ENCODE results near the gene PYGO1.
"Not testable (repeated sequence)": the region's sequence is repeated elsewhere in the genome, so short reads cannot be mapped to it uniquely, and the experiment has no call there.

PYGO1 gene

DNA sequence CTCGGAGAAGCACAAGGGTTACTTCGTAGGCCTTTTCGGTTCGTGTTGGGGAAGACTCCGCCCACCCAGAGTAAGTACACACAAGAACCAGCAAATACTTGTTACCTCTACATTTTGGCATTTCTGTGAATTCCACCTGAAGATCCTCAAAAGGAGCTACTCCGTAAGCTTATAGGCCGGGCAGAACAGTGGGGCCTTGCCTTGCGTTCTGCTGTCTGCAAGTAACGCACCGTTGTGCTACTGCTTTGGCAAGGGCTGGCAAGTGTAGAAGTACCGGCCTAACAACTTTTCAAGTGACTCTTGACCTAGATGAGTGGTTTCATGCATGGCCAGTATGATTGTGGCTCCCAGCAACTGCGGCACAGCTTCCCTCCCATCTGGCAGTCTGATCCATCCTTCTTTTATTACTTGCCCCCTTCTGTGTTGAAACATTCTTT lies 73.7 kb downstream of the PYGO1 start:
- FAIRE-seq (no peak), DNase-seq (ENCODE audit: extremely low spot score, insufficient read length, low read depth) (no peak)

DNA sequence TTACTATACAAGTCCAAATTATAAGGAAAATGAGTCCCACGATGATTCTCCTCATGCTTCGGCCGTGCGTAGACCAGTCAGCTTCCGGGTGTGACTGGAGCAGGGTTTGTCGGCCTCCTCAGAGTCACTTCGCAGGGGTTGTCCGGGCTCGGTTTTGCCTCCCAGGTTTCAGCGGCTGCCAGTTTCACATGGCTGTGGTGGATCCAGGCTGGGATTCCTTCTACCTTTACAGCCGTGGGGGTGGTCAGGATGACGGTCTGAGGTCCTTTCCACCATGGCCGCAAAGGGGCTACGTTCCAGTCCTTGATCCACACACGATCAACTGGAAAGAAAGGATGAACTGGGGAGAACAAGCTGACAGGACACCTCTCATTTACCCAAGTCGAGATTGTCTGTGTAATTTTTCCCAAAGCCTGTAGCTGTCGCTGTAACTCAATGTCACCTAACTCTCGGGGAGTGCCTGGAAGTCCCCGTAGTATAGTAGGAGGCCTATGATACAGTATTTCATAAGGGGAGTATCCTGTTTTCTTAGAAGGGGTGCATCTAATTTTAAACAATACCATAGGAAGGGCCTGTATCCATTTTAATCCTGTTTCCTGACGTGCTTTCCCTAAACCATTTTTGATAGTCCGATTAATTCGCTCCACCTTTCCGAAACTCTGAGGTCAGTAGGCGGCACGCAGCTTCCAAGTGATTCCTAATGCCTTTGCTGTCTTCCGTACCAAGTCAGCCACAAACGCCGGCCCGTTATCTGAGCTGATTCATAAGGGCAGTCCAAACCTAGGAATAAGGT lies 74.3 kb downstream of the PYGO1 start:
- not testable (repeated sequence) for FAIRE-seq

DNA sequence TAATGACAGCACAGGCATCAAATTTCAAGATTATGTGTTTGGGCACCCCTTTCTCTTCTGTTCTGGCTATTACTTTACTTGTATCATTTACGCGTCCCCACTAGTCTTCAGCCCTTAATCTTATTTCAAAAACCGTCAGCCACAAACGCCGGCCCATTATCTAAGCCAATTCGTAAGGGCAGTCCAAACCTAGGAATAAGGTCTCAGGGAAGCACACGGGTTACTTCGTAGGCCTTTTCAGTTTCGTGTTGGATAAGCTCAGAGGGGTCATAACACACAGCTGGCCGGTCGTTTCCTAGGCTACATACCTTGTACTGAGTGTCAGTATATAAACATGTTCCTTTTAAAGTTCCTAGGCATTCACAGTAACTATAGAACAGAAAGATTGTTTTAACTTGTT lies 75.0 kb downstream of the PYGO1 start:
- FAIRE-seq = no peak
- DNase-seq (ENCODE audit: extremely low spot score, insufficient read length, low read depth) = no peak

More for the DNA sequence above, 74.3 kb downstream of the PYGO1 start:
- DNase-seq (ENCODE audit: extremely low spot score, insufficient read length, low read depth) = not testable (repeated sequence)

DNA sequence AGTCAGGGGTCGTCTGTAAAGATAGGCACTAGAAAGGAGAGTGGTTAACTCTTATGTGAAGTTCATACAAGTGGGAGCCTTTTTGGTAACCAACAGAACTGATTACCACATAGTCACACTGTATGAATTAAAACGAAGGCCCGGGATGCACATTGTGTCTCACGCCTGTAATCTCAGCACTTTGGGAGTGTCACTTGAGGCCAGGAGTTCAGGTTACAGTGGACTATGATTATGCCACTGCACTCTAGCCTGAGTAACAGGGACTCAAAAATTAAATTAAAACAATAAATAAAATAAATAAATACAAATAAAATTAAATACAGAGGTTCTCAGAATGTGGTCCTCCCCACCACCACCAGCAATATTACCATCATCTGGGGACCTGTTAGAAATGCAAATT lies 80.6 kb downstream of the PYGO1 start:
- no peak for DNase-seq (ENCODE audit: extremely low spot score, insufficient read length, low read depth)
- FAIRE-seq = no peak

DNA sequence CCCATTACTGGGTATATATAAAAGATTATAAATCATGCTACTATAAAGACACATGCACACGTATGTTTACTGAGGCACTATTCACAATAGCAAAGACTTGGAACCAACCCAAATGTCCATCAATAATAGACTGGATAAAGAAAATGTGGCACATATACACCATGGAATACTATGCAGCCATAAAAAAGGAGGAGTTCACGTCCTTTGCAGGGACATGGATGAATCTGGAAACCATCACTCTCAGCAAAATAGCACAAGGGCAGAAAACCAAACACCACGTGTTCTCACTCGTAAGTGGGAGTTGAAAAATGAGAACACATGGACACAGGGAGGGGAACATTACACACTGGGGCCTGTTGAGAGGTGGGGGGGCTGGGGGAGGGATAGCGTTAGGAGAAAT lies 82.7 kb downstream of the PYGO1 start:
- not testable (repeated sequence) for DNase-seq (ENCODE audit: extremely low spot score, insufficient read length, low read depth); FAIRE-seq

DNA sequence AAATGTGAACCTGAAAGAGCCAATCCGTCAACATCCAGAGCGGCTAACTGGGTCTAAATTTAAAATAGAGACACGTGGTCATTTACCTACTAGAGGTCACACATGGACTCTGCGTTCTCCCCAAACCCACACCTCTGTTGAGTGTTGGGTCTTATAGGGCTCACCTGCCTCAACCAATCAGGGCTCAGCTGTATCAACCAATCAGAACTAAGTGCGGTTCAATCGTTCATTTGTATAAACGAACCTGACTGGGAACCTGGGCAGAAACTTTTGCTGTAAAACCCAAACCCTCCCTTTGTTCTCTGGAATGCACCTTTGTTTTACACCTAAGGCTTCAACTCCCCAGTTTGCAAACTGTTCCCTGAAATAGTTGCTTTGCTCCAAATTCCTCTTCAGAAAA lies 89.0 kb downstream of the PYGO1 start:
- no peak for FAIRE-seq

DNA sequence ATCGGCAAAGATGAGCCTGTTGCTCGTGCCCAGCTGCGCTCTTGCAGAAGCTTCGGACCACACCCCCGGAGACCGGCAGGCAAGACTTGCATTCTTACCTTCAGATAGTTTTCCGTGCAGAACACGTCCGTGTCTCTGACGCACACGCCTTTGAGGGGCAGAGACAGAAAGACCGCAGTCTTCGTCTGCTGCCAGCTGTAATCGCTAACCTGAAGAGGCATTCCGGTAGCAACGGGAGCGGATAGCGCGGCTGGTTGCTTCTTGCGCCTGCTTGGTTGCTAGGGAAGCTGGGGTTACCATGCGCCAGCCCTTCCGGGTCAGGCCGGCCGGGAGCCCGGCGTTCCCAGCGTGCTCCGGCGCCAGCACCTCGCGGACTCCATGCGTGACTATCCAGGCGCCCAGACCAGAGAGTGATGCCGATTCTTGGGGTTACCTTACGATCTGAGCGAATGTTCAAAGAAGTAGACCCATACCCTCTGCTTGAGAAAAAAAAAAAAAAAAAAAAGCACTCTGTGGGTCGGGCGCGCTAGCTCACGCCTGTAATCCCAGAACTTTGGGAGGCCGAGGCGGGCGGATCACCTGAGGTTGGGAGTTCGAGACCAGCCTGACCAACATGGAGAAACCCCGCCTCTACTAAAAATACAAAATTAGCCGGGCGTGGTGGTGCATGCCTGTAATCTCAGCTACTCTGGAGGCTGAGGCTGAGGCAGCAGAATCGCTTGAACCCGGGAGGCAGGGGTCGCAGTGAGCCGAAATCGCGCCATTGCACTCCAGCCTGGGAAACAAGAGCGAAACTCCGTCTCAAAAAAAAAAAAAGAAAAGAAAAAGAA lies 89.8 kb downstream of the PYGO1 start:
- FAIRE-seq = peak; percentile 91
- DNase-seq (ENCODE audit: extremely low spot score, insufficient read length, low read depth) = peak; percentile 50

More for the DNA sequence above, 89.0 kb downstream of the PYGO1 start:
- DNase-seq (ENCODE audit: extremely low spot score, insufficient read length, low read depth) = no peak

DNA sequence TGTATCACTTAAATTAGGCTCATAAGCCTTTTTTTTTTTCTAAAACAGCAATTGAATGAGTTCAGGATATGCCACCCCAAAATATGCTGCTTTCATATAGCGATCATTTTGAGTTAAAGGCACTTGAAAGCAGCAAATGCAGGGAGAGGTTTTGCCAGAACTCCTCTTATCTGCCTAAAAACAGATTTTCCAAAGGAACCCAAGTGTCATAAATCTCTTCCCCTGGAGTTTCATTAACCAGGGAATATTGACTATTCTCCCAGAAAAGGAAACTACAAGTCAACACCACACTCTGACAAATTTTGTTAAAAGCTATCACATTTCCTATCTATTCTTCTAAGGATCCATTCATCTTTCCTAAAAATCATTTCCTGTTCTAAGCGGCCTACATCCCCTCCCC lies 91.4 kb downstream of the PYGO1 start:
- FAIRE-seq = no peak

DNA sequence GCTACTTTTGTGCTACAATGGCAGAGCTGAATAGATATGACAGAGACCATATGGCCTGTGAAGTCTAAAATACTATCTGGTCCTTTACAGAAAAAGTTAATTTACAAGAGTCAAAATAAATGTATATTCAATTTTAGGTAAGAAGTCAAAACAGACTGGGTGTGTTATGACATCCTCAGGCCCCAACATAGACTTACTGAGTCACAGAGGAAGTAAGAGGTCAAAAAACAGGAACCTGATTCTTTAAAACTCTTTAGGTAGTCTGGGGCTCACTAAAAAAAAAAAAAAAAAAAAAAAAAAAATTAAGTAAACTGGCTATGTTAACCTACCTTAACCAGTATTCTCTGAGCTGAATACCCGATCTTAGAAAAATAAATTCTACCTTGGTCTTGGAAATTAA lies 93.2 kb downstream of the PYGO1 start:
- no peak for DNase-seq (ENCODE audit: extremely low spot score, insufficient read length, low read depth)
- FAIRE-seq = no peak

More for the DNA sequence above, 91.4 kb downstream of the PYGO1 start:
- DNase-seq (ENCODE audit: extremely low spot score, insufficient read length, low read depth) = no peak

DNA sequence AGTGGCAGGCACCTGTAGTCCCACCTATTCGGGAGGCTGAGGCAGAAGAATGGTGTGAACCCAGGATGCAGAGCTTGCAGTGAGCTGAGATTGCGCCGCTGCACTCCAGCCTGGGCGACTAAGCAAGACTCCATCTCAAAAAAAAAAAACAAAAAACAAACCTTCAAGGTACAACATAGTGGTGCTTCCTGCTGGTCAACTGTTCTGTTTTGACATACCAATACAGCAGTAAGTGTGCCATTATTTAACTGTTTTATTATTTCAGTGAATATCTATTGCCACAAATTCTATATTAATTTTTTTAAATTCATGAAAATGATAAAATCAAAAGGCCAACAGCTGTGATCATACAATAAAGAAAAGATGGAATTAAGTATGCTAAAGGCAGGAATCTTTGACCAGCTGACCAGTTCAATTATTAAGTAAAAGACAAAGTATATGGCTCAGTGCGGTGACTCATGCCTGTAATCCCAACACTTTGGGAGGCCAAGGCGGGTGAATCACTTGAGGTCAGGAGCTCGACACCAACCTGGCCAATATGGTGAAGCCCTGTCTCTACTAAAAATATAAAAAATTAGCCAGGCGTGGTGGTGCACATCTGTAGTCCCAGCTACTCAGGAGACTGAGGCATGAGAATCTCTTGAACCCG lies 99.1 kb downstream of the PYGO1 start:
- DNase-seq (ENCODE audit: extremely low spot score, insufficient read length, low read depth); FAIRE-seq: not testable (repeated sequence)
